Left lung (tissue), 10 donors: ENCODE measurements around the gene TTC4. TPM values are rescaled to one million over a fixed set of nuclear protein-coding genes. Genes with fewer than 3 reads are reported as not detected.

Experiments
- ATAC-seq: fragments of 200-7000 bp; cut with Tn5 transposase; one replicate; pipeline ENCODE4 v1.9.1; 2020; ENCODE audit warnings: moderate library complexity
- DNase-seq, 4 donors: peaks; one replicate each; pipeline ENCODE4 v3.0.0-alpha.2; 2013 to 2020
- H3K27ac ChIP-seq, 2 donors: fragments of 200-600 bp; sonication (generic) in 1 of 2; one replicate each; pipeline versions ENCODE4 v1.5.0 to v1.8.0; 2020 to 2021
- H3K27me3 ChIP-seq, 2 donors: fragments of 200-600 bp; sonication (generic) in 1 of 2; one replicate each; pipeline versions ENCODE4 v1.5.0 to v1.8.0; 2020 to 2021
- H3K36me3 ChIP-seq, 2 donors: fragments of 200-600 bp; sonication (generic) in 1 of 2; one replicate each; pipeline versions ENCODE4 v1.5.0 to v1.8.0; 2020 to 2021
- H3K4me1 ChIP-seq, 2 donors: fragments of 200-600 bp; one replicate each; pipeline ENCODE4 v1.8.0; 2021
- H3K4me3 ChIP-seq, 2 donors: fragments of 200-600 bp; sonication (generic) in 1 of 2; one replicate each; pipeline versions ENCODE4 v1.5.0 to v1.8.0; 2020 to 2021; ENCODE audit warnings: mild to moderate bottlenecking in 1 of 2
- H3K9me3 ChIP-seq, 2 donors: fragments of 200-600 bp; sonication (generic) in 1 of 2; one replicate each; pipeline versions ENCODE4 v1.5.0 to v1.8.0; 2020 to 2021
- intact Hi-C, 2 donors: fragments of 100-400 bp; cut with DNase I; formaldehyde crosslinking; loops; one replicate each; pipeline versions ENCODE4 v1.11.2 to v1.14.2; 2022
- polyA plus RNA-seq, 6 donors: library from polyadenylated mRNA; unstranded; fragments of 120-200 nt; gene quantifications; one replicate each; pipeline ENCODE4 v1.2.1, GENCODE V29; 2013; ENCODE audit not compliant: insufficient read length in 6 of 6
- total RNA-seq, 2 donors: library from RNA; stranded (reverse); fragmentation: NEBNext Ultra II Directional; extraction: Animal tissue kit (Norgen Biotek cat#: 25700); gene quantifications; one replicate each; pipeline ENCODE4 v1.2.1, GENCODE V29; 2021
- TF ChIP-seq, protein P1 (sequence below), 2 donors: fragments of 200-600 bp; sonication (generic) in 1 of 2; IDR thresholded peaks; one replicate each; pipeline versions ENCODE4 v1.5.0 to v1.8.0; 2021; ENCODE audit warnings: antibody characterized with exemption in 2 of 2
- donor health status: DM: no; HTN: yes; CAD: no.
- donor health status: DM: no; HTN: no; CAD: no.

Gene TTC4
- total and polyA plus RNA-seq, 8 donors: 15.0 to 36.7 (median 34.8) TPM

DNA sequence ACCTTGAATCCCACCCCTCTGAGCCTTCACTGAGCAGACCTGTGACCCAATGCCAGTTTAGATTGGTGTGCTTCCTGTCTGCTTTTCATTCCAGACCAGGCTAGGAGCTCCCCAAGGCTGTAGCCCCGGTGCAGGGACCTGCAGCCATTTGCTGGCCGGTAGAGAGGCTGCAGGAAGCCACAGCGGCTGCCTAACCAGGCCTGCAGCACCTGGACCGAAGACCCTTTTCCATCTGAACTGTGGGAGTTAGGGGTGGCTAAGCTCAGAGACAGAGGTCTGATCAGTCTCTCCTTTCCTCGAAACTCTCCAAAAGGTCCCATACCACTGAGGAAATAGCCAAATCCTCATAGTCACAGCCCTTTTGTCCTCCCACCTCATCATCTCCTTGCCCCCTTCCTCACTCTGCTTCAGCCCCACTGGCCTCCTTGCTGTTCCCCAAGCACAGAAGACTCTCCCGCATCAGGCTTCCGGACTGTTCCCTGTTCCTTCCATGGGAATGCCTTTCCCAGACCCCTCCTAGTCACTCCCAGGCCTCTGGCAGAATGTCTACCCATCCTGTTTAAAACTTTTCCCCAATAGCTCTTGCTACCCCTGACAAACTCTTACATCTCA is 674 bp upstream of the TTC4 start:
- Histone ChIP-seq H3K4me3 (peak overlapping the region; percentile 85 to 93), H3K9me3 (no peaks in the 10 kb centered on the region), H3K4me1 (peaks cover 0 to 23% of the 10 kb centered on the region in 2 donors), H3K36me3 (peaks cover 0 to 25% of the 10 kb centered on the region in 2 donors), H3K27ac (peak overlapping the region; percentile 26 to 80), H3K27me3 (no peaks in the 10 kb centered on the region)
- ATAC-seq (no peak), DNase-seq (no peak)
- TF ChIP-seq, protein P1, sequence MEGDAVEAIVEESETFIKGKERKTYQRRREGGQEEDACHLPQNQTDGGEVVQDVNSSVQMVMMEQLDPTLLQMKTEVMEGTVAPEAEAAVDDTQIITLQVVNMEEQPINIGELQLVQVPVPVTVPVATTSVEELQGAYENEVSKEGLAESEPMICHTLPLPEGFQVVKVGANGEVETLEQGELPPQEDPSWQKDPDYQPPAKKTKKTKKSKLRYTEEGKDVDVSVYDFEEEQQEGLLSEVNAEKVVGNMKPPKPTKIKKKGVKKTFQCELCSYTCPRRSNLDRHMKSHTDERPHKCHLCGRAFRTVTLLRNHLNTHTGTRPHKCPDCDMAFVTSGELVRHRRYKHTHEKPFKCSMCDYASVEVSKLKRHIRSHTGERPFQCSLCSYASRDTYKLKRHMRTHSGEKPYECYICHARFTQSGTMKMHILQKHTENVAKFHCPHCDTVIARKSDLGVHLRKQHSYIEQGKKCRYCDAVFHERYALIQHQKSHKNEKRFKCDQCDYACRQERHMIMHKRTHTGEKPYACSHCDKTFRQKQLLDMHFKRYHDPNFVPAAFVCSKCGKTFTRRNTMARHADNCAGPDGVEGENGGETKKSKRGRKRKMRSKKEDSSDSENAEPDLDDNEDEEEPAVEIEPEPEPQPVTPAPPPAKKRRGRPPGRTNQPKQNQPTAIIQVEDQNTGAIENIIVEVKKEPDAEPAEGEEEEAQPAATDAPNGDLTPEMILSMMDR (IDR thresholded peaks at IDR 0.05): no peak
- intact Hi-C loops: no loop called here

DNA sequence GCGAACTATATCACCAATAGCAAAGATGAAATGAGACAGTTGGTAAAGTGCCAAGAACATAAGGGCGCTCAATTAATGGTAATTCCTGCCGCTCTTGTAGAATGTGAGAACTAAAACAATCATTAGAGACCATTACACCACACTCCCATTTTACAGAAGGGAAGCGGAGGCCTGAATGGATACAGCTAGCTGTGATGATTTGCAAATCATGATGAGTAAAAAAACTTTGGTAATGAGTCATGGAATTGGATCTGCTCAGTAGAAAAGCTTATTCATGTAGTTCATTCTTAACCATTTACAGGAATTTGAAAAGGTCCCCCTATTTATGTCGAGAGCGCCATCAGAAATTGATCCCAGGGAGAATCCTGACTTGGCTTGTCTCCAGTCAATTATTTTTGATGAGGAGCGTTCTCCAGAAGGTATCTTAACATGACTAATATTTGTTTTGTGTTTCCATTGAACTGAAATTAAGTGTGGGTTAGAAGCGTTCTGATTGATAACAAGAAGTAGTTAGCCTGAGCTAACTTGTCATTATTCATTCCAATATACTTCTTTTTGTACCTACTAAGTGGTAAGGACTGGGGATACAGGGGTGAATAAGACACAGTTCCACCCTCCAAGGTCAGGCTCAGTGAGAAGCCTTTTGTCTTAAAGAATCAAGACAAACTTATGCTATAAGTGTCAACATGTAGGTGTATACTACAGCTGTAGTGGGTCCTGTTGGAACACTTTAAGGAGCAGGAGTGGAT is 812 bp downstream of the TTC4 start:
- peak overlapping the region in 1 of 2 donors; percentile 80 for H3K27ac ChIP-seq
- no peaks in the 10 kb centered on the region for H3K9me3 ChIP-seq
- TF ChIP-seq, protein P1 (IDR thresholded peaks at IDR 0.05): no peak
- DNase-seq (no peak), ATAC-seq (peak; percentile 2)
- no peaks in the 10 kb centered on the region for H3K27me3 ChIP-seq
- peaks cover 0 to 23% of the 10 kb centered on the region in 2 donors for H3K4me1 ChIP-seq
- intact Hi-C loops: no loop called here
- H3K36me3 ChIP-seq: peaks cover 3 to 31% of the 10 kb centered on the region in 2 donors
- H3K4me3 ChIP-seq: peak overlapping the region; percentile 85 to 93

DNA sequence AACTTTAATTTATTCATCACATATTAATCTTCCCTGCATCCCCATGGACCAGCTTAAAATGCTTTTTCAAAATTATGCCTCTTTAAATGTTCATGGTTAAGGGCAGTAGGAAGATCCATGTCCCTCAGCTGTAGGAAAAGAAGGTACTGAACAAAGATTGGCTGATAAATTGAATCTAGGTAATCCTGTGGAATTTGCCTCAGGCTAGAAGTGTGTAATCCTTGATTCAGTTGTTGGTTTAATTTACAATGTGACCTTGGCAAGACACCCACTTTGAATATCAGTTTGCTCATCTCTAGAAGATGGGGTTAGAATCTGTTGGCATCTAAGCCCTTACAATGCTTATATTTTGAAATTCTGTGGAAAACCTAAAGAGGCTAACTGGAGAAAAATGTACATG is 6.1 kb downstream of the TTC4 start:
- H3K27me3 ChIP-seq: no peaks in the 10 kb centered on the region
- H3K4me1 ChIP-seq: peaks cover 0 to 8% of the 10 kb centered on the region in 2 donors
- TF ChIP-seq, protein P1 (IDR thresholded peaks at IDR 0.05): no peak
- DNase-seq (no peak), ATAC-seq (no peak)
- intact Hi-C loops: no loop called here
- H3K36me3 ChIP-seq: peaks cover 3 to 82% of the 10 kb centered on the region in 2 donors
- H3K9me3 ChIP-seq: no peaks in the 10 kb centered on the region
- no peak overlapping the region for H3K27ac ChIP-seq
- H3K4me3 ChIP-seq: no peak overlapping the region

DNA sequence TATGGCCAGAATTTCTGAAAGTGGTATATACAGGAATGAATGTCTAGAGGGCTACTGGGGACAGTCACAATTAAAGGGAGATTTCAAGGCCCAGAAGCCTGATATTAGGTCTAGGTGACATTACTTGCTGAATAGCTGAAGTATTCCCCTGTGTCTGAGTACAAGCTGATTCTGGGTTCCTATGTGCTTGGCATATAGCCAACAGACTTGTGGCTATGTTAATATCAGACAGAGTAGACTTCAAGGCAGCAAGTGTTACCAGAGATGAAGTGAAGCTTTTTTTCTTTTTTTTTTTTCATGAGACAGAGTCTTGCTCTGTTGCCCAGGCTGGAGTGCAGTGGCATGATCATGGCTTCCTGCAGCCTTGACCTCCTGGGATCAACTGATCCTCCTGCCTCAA is 8.3 kb downstream of the TTC4 start:
- Histone ChIP-seq H3K27ac (no peak overlapping the region), H3K4me1 (no peaks in the 10 kb centered on the region), H3K9me3 (no peaks in the 10 kb centered on the region), H3K27me3 (no peaks in the 10 kb centered on the region), H3K4me3 (no peak overlapping the region), H3K36me3 (peaks cover 3 to 90% of the 10 kb centered on the region in 2 donors)
- TF ChIP-seq, protein P1 (IDR thresholded peaks at IDR 0.05): no peak
- no peak for ATAC-seq
- intact Hi-C loops: no loop called here
- DNase-seq: no peak

DNA sequence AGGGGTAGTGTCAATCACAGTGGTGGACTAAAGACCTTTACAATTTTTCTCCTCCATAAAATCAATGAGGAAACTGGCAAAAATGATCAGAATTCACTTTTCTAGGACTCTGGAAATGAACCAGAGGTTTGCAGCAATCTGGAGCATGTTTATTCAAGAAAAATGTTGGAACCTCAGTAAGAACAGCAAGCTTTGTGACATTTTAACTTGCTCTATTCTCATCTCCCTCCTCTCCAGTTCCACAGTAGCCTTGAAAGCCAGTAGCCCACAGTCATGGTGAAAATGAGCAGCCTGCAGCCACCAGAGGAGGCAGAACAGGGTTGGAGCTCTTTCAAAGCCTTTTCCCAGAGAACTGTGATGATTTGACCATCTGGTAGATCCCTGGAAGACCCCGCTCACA is 9.1 kb downstream of the TTC4 start:
- H3K27ac ChIP-seq: no peak overlapping the region
- peaks cover 3 to 90% of the 10 kb centered on the region in 2 donors for H3K36me3 ChIP-seq
- H3K4me1 ChIP-seq: no peaks in the 10 kb centered on the region
- DNase-seq: no peak
- TF ChIP-seq, protein P1 (IDR thresholded peaks at IDR 0.05): no peak
- no peaks in the 10 kb centered on the region for H3K27me3 ChIP-seq
- intact Hi-C loops: no loop called here
- ATAC-seq: no peak
- no peaks in the 10 kb centered on the region for H3K9me3 ChIP-seq
- no peak overlapping the region for H3K4me3 ChIP-seq
